ENCODE data around the gene TPX2.

Gene TPX2

DNA sequence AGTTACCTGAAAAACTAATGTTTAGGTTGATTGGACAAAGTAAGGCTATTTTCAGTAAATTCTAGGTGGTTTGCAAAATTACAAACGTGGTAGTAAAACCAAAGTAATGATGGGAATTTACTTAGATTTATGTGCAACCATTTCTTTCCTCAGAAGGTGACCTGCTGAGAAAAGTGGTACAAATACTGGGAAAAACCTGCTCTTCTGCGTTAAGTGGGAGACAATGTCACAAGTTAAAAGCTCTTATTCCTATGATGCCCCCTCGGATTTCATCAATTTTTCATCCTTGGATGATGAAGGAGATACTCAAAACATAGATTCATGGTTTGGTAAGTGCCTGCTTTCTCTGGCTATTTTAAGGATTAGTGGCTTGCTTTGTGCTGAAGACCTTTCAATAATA, 18.2 kb downstream of the TPX2 start:
- H3K4me3 ChIP-seq (ENCODE audit: low read depth, low read length) = no peak overlapping the region
- DNase-seq (ENCODE audit: low read depth) = no peak

GRCh38 chr20:31758521-31758920, 19.4 kb downstream of the TPX2 start:
- H3K4me3 ChIP-seq (ENCODE audit: low read depth, low read length) = no peak overlapping the region
- no peak for DNase-seq (ENCODE audit: low read depth)

GRCh38 chr20:31758991-31759390, 19.9 kb downstream of the TPX2 start:
- no peak for DNase-seq (ENCODE audit: low read depth)

DNA sequence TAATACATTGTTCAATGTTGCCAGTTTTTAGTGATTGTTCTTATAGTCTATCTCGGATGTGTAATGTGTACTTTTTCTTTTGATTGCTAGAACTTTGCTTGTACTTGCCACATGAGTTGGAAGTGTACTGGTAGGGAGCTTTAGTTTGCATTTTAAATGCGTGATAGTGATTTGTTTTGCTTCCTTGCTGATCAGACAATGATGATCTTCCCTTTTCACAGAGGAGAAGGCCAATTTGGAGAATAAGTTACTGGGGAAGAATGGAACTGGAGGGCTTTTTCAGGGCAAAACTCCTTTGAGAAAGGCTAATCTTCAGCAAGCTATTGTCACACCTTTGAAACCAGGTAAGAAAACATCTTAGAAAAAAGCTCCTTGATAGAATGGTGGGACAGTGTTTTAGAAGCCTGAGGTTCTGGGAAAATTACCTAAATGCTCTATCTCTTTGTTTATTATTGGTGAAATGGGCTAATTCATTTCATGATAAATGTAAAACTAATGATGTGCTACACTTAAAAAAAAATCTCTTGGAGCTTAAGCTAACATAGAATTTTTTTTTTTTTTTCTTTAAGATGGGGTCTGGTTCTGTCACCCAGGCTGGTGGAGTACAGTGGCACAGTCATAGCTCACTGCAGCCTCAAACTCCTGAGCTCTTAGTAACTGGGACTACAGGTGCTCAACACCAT, 20.9 kb downstream of the TPX2 start:
- no peak for DNase-seq (ENCODE audit: low read depth)
- no peak overlapping the region for H3K4me3 ChIP-seq (ENCODE audit: low read depth, low read length)

More at GRCh38 chr20:31758991-31759390, 19.9 kb downstream of the TPX2 start:
- no peak overlapping the region for H3K4me3 ChIP-seq (ENCODE audit: low read depth, low read length)

DNA sequence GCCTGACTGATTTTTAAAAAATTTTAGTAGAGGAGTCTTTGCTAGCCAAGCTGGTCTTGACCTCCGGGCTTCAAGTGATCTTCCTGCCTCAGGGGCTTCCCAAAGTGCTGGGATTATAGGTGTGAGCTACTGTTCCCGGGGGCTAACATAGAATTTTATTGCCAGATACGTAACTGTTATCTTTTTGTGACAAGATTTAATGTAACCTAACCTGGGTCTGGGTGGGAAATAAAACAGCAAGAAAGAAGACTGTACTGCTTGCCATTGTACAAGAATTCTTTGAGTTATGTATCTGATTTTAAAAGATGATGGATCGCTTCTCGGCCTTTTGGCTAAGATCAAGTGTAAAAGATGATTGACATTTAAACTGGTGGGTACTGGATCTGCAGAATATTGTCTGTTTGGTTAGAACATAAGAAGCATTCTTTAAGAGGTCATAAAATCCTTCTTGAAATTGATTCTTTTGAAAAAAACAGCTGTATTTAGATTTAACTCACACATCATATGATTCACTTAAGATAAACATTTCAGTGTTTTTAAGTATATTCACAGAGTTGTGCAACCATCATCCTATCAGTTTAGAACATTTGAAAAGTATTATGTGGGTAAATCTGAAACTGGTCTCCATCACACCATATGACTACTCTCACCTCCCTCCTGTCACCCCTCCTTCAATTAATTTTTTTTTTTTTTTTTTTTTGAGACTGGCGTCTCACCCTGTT, 21.6 kb downstream of the TPX2 start:
- DNase-seq (ENCODE audit: low read depth) = peak; percentile 43
- H3K4me3 ChIP-seq (ENCODE audit: low read depth, low read length) = no peak overlapping the region

DNA sequence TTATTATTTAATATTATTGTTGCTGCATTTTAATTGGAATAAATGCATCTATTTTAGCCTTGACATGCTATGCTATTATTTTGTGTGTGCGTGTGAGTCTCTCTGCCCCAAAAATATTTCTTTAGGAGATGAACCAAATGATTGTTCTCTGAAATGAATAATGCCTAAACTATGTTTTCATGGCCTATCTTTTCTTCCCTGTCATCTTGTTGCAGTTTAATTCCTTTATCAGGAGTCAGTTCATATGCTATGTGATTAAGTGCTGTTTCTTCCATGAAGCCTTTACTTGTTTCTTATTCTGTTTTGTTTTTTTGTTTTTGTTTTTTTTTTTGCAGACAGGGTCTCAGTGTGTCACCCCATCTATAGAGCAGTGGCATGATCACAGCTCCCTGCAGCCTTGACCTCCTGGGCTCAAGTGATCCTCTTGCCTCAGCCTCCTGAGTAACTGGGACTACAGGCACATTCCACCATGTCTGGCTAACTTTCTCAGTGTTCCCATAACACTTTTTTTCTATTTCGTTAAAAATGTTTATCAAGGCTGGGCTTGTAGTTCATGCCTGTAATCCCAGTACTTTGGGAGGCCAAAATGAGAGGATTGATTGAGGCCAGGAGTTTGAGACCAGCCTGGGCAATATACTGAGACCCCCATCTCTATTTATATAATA, 25.7 kb downstream of the TPX2 start:
- no peak overlapping the region for H3K4me3 ChIP-seq (ENCODE audit: low read depth, low read length)
- DNase-seq (ENCODE audit: low read depth) = no peak

GRCh38 chr20:31767805-31768204, 28.7 kb downstream of the TPX2 start:
- H3K4me3 ChIP-seq (ENCODE audit: low read depth, low read length) = no peak overlapping the region
- DNase-seq (ENCODE audit: low read depth) = no peak

DNA sequence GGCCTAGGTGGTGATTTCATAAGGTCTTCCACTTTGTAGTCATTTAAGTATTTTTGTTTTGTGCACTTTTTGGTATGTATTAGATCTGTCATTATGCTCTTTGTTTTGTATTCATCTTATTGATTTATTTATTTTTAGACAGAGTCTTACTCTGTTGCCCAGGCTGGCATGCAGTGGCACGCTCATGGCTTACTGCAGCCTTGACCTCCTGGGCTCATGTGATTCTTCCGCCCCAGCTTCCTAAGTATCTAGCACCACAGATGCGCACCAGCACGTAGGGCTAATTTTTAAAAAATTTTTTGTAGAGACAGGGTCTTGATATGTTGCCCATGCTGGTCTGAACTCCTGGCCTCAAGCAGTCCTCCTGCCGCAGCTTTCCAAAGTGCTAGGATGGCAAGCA, 30.6 kb downstream of the TPX2 start:
- H3K4me3 ChIP-seq (ENCODE audit: low read depth, low read length) = no peak overlapping the region
- no peak for DNase-seq (ENCODE audit: low read depth)

DNA sequence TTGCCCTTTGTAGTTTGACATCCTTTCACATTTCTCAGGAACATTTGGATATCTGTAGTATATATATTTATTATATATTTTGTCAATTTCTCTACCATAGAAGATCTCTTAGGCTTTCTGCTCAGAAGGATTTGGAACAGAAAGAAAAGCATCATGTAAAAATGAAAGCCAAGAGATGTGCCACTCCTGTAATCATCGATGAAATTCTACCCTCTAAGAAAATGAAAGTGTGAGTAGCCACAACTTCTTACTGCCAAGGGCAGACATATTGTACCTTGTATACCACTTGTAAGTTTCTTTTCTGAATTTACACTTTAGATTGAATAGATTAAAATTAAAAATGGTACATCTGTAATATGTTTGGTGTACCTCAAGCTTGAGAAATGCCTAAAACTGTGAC, 31.2 kb downstream of the TPX2 start:
- H3K4me3 ChIP-seq (ENCODE audit: low read depth, low read length) = no peak overlapping the region
- DNase-seq (ENCODE audit: low read depth) = no peak

GRCh38 chr20:31774408-31774807, 35.3 kb downstream of the TPX2 start:
- no peak overlapping the region for H3K4me3 ChIP-seq (ENCODE audit: low read depth, low read length)
- no peak for DNase-seq (ENCODE audit: low read depth)

DNA sequence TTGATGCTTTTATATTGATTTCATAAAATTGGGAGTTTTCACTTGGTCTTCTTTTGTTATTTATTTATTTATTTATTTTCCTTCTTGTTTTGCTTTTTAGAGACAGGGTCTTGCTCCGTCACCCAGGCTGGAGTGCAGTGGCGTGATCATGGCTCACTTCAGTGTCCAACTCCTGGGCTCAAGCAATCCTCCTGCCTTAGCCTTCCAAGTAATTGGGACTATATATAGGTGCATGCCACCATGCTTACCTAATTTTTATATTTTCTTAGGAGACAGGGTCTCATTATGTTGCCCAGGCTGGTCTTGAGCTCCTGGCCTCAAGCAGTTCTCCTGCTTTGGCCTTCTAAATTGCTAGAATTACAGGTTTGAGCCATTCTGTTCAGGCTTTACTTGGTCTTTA, 41.7 kb downstream of the TPX2 start:
- no peak overlapping the region for H3K4me3 ChIP-seq (ENCODE audit: low read depth, low read length)
- DNase-seq (ENCODE audit: low read depth) = no peak

- no peak for DNase-seq (ENCODE audit: low read depth)
- H3K4me3 ChIP-seq (ENCODE audit: low read depth, low read length) = no peak overlapping the region
These were observed 42.9 kb downstream of the TPX2 start for GRCh38 chr20:31781945-31782344.

GRCh38 chr20:31784354-31785044, 45.4 kb downstream of the TPX2 start:
- no peak overlapping the region for H3K4me3 ChIP-seq (ENCODE audit: low read depth, low read length)
- no peak for DNase-seq (ENCODE audit: low read depth)

- DNase-seq (ENCODE audit: low read depth) = no peak
- no peak overlapping the region for H3K4me3 ChIP-seq (ENCODE audit: low read depth, low read length)
These were observed 46.0 kb downstream of the TPX2 start for GRCh38 chr20:31785089-31785488.

GRCh38 chr20:31788578-31788977, 49.5 kb downstream of the TPX2 start:
- H3K4me3 ChIP-seq (ENCODE audit: low read depth, low read length) = no peak overlapping the region
- DNase-seq (ENCODE audit: low read depth) = no peak

DNA sequence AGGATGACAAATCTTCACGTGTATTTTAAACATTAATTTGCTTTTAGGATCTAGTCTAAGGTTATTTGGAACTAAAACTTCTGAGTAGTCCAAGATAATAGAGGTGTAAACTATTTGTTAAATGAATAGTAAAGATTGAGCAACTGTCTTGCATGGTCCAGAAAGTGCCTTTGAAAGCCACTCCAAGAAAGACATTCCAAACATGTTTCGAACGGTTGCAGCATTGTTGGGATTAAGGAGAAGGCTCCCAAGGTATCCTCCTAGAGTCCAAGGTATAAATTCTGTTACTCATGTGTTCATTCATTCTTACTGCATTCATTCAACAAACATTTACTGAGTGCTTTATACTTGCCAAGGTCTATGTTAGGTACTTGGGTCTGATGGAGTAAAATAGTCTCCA, 51.3 kb downstream of the TPX2 start:
- no peak for DNase-seq (ENCODE audit: low read depth)

DNA sequence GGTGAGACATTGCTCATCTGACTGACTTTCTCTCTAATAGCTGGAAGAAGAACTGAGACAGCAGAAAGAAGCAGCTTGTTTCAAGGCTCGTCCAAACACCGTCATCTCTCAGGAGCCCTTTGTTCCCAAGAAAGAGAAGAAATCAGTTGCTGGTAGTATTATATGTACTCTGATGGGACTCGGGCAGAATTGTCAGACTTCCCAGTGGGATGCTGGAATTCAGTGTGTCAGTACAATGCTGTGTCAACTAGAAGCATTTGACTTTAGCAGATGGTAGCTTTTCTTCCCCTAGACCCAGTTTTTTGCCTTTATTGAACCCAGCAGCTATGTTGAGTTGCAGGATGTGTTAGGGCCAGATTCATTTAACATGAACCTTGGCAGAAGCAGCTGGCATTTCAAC, 58.3 kb downstream of the TPX2 start:
- DNase-seq (ENCODE audit: low read depth) = no peak
- H3K4me3 ChIP-seq (ENCODE audit: low read depth, low read length) = no peak overlapping the region

More for the DNA sequence above, 51.3 kb downstream of the TPX2 start:
- no peak overlapping the region for H3K4me3 ChIP-seq (ENCODE audit: low read depth, low read length)

DNA sequence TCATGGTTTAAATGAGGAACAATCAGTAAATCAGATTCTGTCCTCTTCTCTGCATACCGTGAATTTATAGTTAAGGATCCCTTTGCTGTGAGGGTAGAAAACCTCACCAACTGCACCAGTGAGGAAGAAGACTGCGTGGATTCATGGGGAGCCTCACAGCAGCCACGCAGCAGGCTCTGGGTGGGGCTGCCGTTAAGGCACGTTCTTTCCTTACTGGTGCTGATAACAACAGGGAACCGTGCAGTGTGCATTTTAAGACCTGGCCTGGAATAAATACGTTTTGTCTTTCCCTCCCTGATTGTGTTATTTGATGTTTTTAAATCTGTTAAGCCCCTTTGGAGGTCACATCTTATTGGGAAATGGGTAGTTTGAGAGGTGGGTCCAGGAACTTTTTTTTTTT, 62.4 kb downstream of the TPX2 start:
- no peak for DNase-seq (ENCODE audit: low read depth)
- H3K4me3 ChIP-seq (ENCODE audit: low read depth, low read length) = no peak overlapping the region

GRCh38 chr20:31803552-31804291, 64.6 kb downstream of the TPX2 start:
- no peak for DNase-seq (ENCODE audit: low read depth)

More at GRCh38 chr20:31803552-31804291, 64.6 kb downstream of the TPX2 start:
- no peak overlapping the region for H3K4me3 ChIP-seq (ENCODE audit: low read depth, low read length)

Data from skeletal muscle cell (primary cell).